ENCODE results near the gene SGSM1. TPM values are rescaled to one million over a fixed set of nuclear protein-coding genes. Genes with fewer than 3 reads are reported as not detected.

SGSM1 gene
- total and polyA plus RNA-seq, 12 donors = 1.1 to 14.3 (median 7.8) TPM

DNA sequence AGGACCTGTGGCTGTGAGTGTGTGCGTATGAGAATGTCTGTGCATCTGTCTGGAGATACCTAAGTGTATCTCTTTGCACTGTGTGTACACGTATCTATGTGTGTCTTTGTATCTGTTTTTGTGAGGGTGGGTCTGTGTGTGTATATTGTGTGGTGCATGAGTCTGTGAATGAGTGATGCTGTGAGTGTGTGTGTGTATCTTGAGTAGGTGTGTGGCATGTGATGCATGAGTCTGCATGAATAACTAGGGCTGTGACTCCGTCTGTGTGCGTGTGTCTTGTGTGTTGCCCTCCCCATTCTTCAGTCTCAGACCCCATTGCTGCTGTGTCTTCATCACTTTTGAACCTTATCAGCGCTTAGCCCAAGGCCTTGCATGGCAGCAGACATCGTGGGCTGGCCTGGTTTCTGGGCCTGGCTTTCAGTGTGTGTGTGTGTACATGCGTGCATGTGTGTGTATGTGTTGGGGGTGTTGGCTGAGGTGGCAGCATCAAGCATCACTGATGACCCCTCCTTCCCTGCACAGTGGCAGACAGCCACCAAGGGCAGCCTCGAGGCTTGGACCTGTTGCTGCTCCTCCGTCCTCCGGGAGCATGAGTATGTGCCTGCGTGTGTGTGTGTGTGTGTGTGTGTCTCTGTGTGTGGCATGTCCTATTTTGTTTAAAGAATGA lies 1.4 kb downstream of the SGSM1 start:
- H3K27ac ChIP-seq = peak overlapping the region in 3 of 10 donors; percentile 11 to 81 (median 52)
- ATAC-seq (peak in 1 of 8 donors; percentile 7), DNase-seq (peak; percentile 29 to 45)
- 49% methylated on average over 11 of the region's 11 CpGs for WGBS, 2 donors
- H3K4me3 ChIP-seq = peak overlapping the region in 3 of 10 donors; percentile 62 to 73 (median 72)
- TF ChIP-seq, protein P1, sequence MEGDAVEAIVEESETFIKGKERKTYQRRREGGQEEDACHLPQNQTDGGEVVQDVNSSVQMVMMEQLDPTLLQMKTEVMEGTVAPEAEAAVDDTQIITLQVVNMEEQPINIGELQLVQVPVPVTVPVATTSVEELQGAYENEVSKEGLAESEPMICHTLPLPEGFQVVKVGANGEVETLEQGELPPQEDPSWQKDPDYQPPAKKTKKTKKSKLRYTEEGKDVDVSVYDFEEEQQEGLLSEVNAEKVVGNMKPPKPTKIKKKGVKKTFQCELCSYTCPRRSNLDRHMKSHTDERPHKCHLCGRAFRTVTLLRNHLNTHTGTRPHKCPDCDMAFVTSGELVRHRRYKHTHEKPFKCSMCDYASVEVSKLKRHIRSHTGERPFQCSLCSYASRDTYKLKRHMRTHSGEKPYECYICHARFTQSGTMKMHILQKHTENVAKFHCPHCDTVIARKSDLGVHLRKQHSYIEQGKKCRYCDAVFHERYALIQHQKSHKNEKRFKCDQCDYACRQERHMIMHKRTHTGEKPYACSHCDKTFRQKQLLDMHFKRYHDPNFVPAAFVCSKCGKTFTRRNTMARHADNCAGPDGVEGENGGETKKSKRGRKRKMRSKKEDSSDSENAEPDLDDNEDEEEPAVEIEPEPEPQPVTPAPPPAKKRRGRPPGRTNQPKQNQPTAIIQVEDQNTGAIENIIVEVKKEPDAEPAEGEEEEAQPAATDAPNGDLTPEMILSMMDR (IDR thresholded peaks at IDR 0.05) = no peak
- peaks cover 0 to 8% (median 0%) of the 10 kb centered on the region in 7 donors for H3K27me3 ChIP-seq
- H3K36me3 ChIP-seq = no peaks in the 10 kb centered on the region
- H3K4me1 ChIP-seq = peaks cover 0 to 54% (median 28%) of the 10 kb centered on the region in 9 donors
- no peaks in the 10 kb centered on the region for H3K9me3 ChIP-seq
- intact Hi-C loops (cut with DNase I) = loop anchor here in 1 of 10 donors (5.0 kb wide), 1 partner anchor 85 kb away; no protein-coding TSS in a partner anchor

DNA sequence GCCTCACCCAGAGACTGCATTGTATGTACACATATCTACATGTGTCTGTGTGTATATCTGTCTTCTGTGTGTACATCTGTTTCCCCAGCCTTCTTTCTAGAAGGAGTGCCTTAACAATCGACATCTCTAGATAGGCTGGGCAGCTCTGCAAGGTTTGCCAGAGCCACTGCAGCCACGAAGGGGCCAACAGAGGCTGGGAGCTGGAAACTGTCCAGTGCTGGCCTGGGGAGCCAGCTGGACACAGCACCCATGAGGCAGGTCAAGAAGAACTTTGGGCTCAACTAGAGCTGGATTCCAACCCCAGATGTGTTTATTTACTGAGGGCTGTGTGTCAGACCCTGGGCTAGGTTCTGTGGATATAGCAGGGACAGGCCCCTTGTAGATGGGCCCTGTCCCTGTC lies 3.3 kb downstream of the SGSM1 start:
- TF ChIP-seq, protein P1 (IDR thresholded peaks at IDR 0.05) = no peak
- Histone ChIP-seq H3K4me3 (no peak overlapping the region), H3K36me3 (no peaks in the 10 kb centered on the region), H3K4me1 (peaks cover 0 to 66% (median 39%) of the 10 kb centered on the region in 9 donors), H3K27ac (peak overlapping the region in 6 of 10 donors; percentile 5 to 53 (median 22)), H3K27me3 (peaks cover 0 to 8% (median 0%) of the 10 kb centered on the region in 7 donors), H3K9me3 (no peaks in the 10 kb centered on the region)
- DNase-seq (peak in 1 of 2 donors; percentile 47), ATAC-seq (no peak)
- 17 to 25% methylated on average over 2 of the region's 2 CpGs for WGBS, 2 donors
- intact Hi-C loops (cut with DNase I) = loop anchor here in 1 of 10 donors (5.0 kb wide), 1 partner anchor 83 kb away; no protein-coding TSS in a partner anchor

DNA sequence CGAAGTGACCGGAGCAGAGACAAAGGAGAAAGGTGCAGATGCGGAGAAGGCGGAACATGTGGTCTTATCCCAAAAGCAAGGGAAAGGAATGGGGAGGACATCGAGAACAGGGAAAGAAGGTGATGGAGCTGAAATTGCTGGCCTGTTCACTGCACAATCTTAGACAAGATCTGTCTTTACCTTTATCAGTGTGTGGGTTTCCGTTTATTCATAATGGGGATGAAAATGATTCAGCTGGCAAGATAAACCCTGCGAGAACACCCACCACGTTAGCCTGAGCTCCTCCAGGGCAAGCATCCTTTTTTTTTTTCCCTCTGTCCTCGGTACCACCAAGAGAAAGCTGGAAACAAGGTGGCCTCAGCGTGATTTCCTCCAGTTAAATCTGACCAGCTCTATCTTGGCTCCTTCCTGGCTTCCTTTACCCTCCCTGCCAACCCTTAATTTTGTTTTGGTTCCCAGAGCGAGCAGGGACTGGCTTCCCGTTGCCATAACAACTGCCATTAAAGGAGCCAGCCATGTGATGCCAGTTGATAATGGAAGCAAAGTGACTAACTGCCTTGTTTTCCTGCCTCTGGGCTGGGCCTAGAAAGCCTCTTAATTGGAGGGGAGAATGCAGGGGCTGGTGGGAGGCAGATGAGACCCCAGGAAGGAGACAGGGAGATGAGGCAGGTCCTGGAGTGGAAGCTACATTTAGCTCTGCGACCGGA lies 4.2 kb downstream of the SGSM1 start:
- H3K27ac ChIP-seq = peak overlapping the region in 7 of 10 donors; percentile 10 to 53 (median 36)
- 61 to 65% methylated on average over 14 of the region's 14 CpGs for WGBS, 2 donors
- H3K36me3 ChIP-seq = no peaks in the 10 kb centered on the region
- H3K4me3 ChIP-seq = no peak overlapping the region
- H3K27me3 ChIP-seq = peaks cover 0 to 8% (median 0%) of the 10 kb centered on the region in 7 donors
- ATAC-seq = peak in 1 of 8 donors; percentile 25
- DNase-seq = peak in 1 of 2 donors; percentile 22
- peaks cover 0 to 71% (median 39%) of the 10 kb centered on the region in 9 donors for H3K4me1 ChIP-seq
- intact Hi-C loops (cut with DNase I) = no loop called here
- H3K9me3 ChIP-seq = peaks cover 0 to 3% (median 0%) of the 10 kb centered on the region in 11 donors
- TF ChIP-seq, protein P1 (IDR thresholded peaks at IDR 0.05) = no peak

DNA sequence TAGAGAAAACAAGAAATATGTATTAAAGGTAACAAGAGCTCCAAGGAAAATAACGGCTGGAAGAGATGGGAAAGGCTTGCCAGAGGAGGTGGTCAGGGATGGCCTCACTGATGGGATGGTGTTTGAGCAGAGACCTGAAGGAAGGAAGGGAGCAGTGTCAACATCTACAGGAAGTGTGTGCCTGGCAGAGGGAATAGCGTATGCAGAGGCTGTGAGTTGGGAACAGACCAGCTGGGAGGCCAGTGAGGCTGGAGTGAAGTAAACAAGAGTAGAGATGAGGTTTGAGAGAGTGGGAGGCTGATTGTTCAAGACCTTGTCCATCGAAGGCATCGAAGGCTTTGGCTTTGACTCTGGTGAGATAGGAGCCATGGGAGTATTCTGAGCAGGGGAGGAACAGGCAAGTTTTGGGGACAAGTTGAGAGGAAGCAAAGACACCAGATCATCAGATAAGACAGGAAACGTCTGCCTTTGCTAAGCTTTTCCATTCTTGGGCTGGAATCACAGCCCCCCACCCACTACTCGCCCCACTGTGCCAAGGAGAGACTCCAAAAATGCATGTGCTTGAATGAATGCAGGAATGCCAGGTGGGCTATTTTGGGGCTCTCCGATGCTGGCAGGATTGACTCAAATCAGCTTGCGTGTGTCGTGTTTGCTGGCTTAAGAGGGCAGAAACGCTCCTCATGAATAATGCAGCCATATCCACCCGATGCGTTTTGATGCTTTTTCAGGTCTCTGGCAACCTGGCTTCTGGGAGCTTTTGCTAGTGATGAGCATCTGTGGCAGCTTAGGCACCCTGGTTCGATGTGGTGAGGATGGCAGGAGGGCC lies 7.2 kb downstream of the SGSM1 start:
- WGBS, 2 donors = 69% methylated on average over 13 of the region's 13 CpGs
- H3K4me3 ChIP-seq = no peak overlapping the region
- H3K4me1 ChIP-seq = peaks cover 0 to 52% (median 27%) of the 10 kb centered on the region in 9 donors
- TF ChIP-seq, protein P1 (IDR thresholded peaks at IDR 0.05) = no peak
- intact Hi-C loops (cut with DNase I) = no loop called here
- ATAC-seq (no peak), DNase-seq (no peak)
- H3K27ac ChIP-seq = no peak overlapping the region
- H3K36me3 ChIP-seq = no peaks in the 10 kb centered on the region
- peaks cover 0 to 13% (median 0%) of the 10 kb centered on the region in 11 donors for H3K9me3 ChIP-seq
- H3K27me3 ChIP-seq = no peaks in the 10 kb centered on the region

Measured in heart right ventricle (tissue), 16 donors.